IPS DF 6.9 (cell line): ENCODE data around the gene GAPDH.

Experiments used
- DNase-seq: peaks from one replicate; pipeline ENCODE4 v3.0.0-alpha.2; 2013; ENCODE audit warnings: low read depth, low spot score
- H3K27ac ChIP-seq: one replicate; pipeline ENCODE4 v1.5.1; 2013; ENCODE audit warnings: low read length, control low read depth
- H3K27me3 ChIP-seq: 2 replicates; pipeline ENCODE4 v1.6.1; 2013; ENCODE audit warnings: mild to moderate bottlenecking, low read length; ENCODE audit not compliant: control insufficient read depth, insufficient read depth
- H3K36me3 ChIP-seq: 2 replicates; pipeline ENCODE4 v1.6.1; 2013; ENCODE audit warnings: low read length; ENCODE audit not compliant: control insufficient read depth, insufficient read depth
- H3K4me1 ChIP-seq: 2 replicates; pipeline ENCODE4 v1.6.1; 2013; ENCODE audit warnings: low read length; ENCODE audit not compliant: control insufficient read depth, insufficient read depth
- H3K4me3 ChIP-seq: 2 replicates; pipeline ENCODE4 v1.5.1; 2013; ENCODE audit warnings: mild to moderate bottlenecking, low read length
- H3K9me3 ChIP-seq: 2 replicates; pipeline ENCODE4 v1.6.1; 2013; ENCODE audit warnings: low read length, inconsistent platforms; ENCODE audit not compliant: control insufficient read depth, insufficient read depth
- WGBS: extraction: QIAGEN DNeasy Blood & Tissue Kit; methylation state at CpG from one replicate; pipeline ENCODE4 v1.1.7; 2013; ENCODE audit warnings: mixed read lengths, missing lambda C conversion rate; ENCODE audit not compliant: insufficient read length, insufficient coverage; 5-methylcytosine and 5-hydroxymethylcytosine counted together

The GAPDH gene

GRCh38 chr12:6529291-6529737, 5.0 kb upstream of the GAPDH start:
- DNase-seq = no peak
- H3K27me3 ChIP-seq = no peaks in the 10 kb centered on the region
- no CpG with 5 or more reads among the region's 9 CpGs for WGBS
- no peaks in the 10 kb centered on the region for H3K9me3 ChIP-seq
- H3K4me3 ChIP-seq = no peak overlapping the region
- peaks cover 4% of the 10 kb centered on the region for H3K4me1 ChIP-seq
- no peak overlapping the region for H3K27ac ChIP-seq
- H3K36me3 ChIP-seq = peaks cover 51% of the 10 kb centered on the region

GRCh38 chr12:6530576-6531260, 3.6 kb upstream of the GAPDH start:
- peaks cover 48% of the 10 kb centered on the region for H3K36me3 ChIP-seq
- H3K27ac ChIP-seq = no peak overlapping the region

GRCh38 chr12:6532051-6532926, 2.0 kb upstream of the GAPDH start:
- DNase-seq = no peak
- H3K4me3 ChIP-seq = no peak overlapping the region; the same call in 1 of the 2 replicates
- peaks cover 51% of the 10 kb centered on the region for H3K36me3 ChIP-seq
- H3K27me3 ChIP-seq = no peaks in the 10 kb centered on the region
- H3K27ac ChIP-seq = no peak overlapping the region
- no peaks in the 10 kb centered on the region for H3K9me3 ChIP-seq
- WGBS = no CpG with 5 or more reads among the region's 20 CpGs
- H3K4me1 ChIP-seq = peaks cover 4% of the 10 kb centered on the region

More at GRCh38 chr12:6530576-6531260, 3.6 kb upstream of the GAPDH start:
- peaks cover 4% of the 10 kb centered on the region for H3K4me1 ChIP-seq
- WGBS = no CpG with 5 or more reads among the region's 18 CpGs
- H3K9me3 ChIP-seq = no peaks in the 10 kb centered on the region
- H3K4me3 ChIP-seq = no peak overlapping the region
- no peaks in the 10 kb centered on the region for H3K27me3 ChIP-seq
- DNase-seq = no peak

- no peaks in the 10 kb centered on the region for H3K9me3 ChIP-seq
- no peak for DNase-seq
- H3K27me3 ChIP-seq = no peaks in the 10 kb centered on the region
- no peak overlapping the region for H3K27ac ChIP-seq
- H3K4me1 ChIP-seq = peaks cover 4% of the 10 kb centered on the region
- H3K4me3 ChIP-seq = peak overlapping the region; percentile 97; the same call in 1 of the 2 replicates
- H3K36me3 ChIP-seq = peaks cover 51% of the 10 kb centered on the region
- no CpG with 5 or more reads among the region's 14 CpGs for WGBS
Measured at GRCh38 chr12:6532927-6533652, 1.2 kb upstream of the GAPDH start.

- WGBS = no CpG with 5 or more reads among the region's 9 CpGs
- H3K27ac ChIP-seq = no peak overlapping the region
- H3K36me3 ChIP-seq = peaks cover 51% of the 10 kb centered on the region
- no peak for DNase-seq
- no peaks in the 10 kb centered on the region for H3K27me3 ChIP-seq
- H3K4me3 ChIP-seq = peak overlapping the region; percentile 97; the same call in 1 of the 2 replicates
- H3K9me3 ChIP-seq = no peaks in the 10 kb centered on the region
- H3K4me1 ChIP-seq = peaks cover 4% of the 10 kb centered on the region
Measured at GRCh38 chr12:6533653-6533922, 729 bp upstream of the GAPDH start.

- Histone ChIP-seq H3K4me3 (peak overlapping the region; percentile 97), H3K27me3 (no peaks in the 10 kb centered on the region), H3K4me1 (peaks cover 4% of the 10 kb centered on the region), H3K36me3 (peaks cover 44% of the 10 kb centered on the region), H3K9me3 (no peaks in the 10 kb centered on the region), H3K27ac (no peak overlapping the region)
- WGBS = no CpG with 5 or more reads among the region's 25 CpGs
- DNase-seq = no peak
Measured at GRCh38 chr12:6534695-6534944, 303 bp downstream of the GAPDH start.

GRCh38 chr12:6534945-6535696, 804 bp downstream of the GAPDH start:
- DNase-seq = no peak
- Histone ChIP-seq H3K27ac (no peak overlapping the region), H3K4me3 (peak overlapping the region; percentile 97), H3K4me1 (peaks cover 5% of the 10 kb centered on the region), H3K36me3 (peaks cover 41% of the 10 kb centered on the region), H3K27me3 (no peaks in the 10 kb centered on the region), H3K9me3 (no peaks in the 10 kb centered on the region)
- WGBS = no CpG with 5 or more reads among the region's 52 CpGs

GRCh38 chr12:6535697-6535946, 1.3 kb downstream of the GAPDH start:
- no peak overlapping the region for H3K27ac ChIP-seq
- DNase-seq = no peak
- no CpG with 5 or more reads among the region's 6 CpGs for WGBS
- peak overlapping the region; percentile 97 for H3K4me3 ChIP-seq
- H3K4me1 ChIP-seq = peaks cover 7% of the 10 kb centered on the region
- no peaks in the 10 kb centered on the region for H3K9me3 ChIP-seq
- H3K27me3 ChIP-seq = no peaks in the 10 kb centered on the region
- H3K36me3 ChIP-seq = peaks cover 39% of the 10 kb centered on the region

GRCh38 chr12:6535960-6536847, 1.9 kb downstream of the GAPDH start:
- Histone ChIP-seq H3K4me3 (peak overlapping the region; percentile 97; the same call in 1 of the 2 replicates), H3K4me1 (peaks cover 9% of the 10 kb centered on the region), H3K36me3 (peaks cover 34% of the 10 kb centered on the region), H3K9me3 (no peaks in the 10 kb centered on the region), H3K27ac (no peak overlapping the region), H3K27me3 (no peaks in the 10 kb centered on the region)
- WGBS = no CpG with 5 or more reads among the region's 10 CpGs
- DNase-seq = no peak
